ENCODE data around the gene AK5.
"Not testable (repeated sequence)": the region's sequence is repeated elsewhere in the genome, so short reads cannot be mapped to it uniquely, and the experiment has no call there.

The AK5 gene

DNA sequence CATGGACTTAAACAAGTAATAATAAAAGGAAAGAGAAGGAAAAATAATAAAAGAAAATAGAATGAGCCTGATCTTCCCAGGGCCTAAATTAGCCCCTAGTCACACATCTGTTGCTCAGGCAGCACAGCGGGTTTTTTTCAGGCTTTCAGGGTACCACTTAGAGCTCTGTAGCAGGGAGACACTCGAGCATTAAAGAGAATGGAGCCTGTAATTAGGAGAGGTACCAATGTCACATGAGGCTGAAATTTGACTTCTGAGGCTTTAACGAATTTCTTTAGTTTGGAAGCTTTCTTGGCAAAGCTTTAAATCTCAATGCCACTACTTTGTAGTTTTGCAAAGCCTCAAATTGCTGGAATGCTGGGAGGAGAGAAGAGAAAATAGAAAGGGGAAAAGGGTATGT is 116.3 kb downstream of the AK5 start:
- no peak for DNase-seq (ENCODE audit: low read depth in 2 of 2, low spot score in 1 of 2)

DNA sequence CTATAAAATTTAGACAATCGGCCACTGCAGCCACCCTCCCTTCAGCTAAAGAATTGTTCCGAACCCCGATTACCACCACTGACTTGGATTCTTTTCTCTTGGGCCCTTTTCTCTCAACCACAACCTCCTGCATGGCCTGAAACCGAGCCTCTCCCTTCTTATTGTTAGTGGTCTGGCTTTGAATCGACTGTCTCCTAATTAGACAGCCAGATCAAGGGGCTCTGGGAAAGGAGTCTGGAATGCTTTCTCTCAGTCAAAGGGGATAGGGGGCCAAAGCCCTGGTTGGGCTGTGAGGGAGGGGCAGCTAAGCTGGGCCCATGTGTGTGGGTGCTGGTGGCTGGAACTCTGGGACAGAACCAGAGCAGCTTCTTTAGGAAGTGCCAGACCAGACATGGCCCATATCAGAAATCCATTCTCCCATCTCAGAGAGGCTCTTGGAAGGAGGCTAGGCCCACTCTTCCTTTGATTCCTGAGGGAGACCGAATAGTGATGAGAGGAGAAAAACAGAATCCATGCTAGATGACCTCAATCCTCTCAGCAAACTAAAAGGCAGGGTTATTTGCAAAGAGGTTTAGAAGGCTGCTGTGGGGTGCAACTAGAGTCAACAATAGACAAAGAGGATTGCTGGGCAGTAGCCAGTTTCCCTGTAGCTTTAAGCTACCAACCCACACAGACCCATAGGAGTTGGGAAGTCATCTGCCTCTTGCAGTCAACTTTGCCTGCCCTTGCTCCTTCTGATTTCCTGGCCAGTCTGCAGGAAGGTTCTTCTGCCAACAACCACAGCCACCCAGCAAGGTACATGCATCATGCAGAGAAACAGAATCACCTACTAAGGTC is 117.6 kb downstream of the AK5 start:
- DNase-seq (ENCODE audit: low read depth in 2 of 2, low spot score in 1 of 2) = no peak

DNA sequence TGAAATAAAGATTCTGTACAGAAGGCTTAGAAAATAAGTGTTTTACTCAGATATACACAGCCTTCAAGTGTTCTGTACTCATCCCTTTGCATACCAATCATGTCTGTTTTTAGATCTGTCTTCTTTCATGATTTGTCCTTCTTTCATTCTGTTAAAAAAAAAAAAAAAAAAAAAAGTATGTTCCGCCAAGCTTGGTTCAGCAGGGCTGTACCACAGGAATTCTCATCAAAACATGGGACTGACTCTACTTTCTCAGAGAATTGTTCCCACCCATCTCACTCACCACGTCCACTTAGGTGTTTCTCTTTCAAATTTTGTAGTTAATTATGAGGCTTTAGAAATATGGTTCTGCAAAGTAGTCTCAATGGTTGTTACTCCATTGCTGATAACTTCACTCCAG is 119.0 kb downstream of the AK5 start:
- no peak for DNase-seq (ENCODE audit: low read depth in 2 of 2, low spot score in 1 of 2)

DNA sequence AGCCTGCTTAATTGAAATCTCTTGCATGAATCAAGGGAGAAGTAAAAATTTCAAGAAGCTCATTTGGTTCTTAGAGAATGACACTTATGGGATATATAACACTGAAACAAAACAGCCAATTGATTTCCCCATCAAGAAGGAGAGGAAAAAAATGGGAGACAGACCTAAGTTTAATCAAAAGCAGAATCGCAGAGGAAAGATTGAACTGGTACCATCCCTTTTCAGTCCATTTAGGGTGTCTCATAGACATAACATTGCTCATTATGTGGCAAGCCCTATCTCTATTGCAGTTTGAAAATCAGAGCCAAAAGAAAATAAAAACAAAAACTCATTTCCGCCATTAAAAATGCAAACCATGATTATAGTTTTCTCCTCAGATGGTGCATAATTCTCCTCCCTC is 119.6 kb downstream of the AK5 start:
- DNase-seq (ENCODE audit: low read depth in 2 of 2, low spot score in 1 of 2) = no peak

DNA sequence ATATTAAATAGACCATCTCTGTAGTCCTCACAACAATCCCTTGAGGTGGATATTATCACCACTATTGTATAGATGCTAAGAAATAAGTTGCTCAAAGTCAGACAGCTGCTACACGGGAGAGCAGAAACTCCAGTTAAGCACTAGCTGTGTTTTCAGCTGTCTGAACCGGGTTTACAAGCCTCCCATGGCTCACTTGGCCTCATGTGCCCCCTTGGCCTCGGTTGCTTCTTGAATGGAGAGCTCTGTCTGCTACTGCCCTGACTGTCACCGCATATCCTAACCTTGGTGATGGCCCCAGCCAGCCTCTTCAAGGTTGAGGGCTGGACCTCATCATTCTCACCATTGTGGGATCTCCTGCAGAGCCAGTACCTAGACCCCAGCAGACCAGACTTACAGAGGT is 123.4 kb downstream of the AK5 start:
- no peak for DNase-seq (ENCODE audit: low read depth in 2 of 2, low spot score in 1 of 2)

DNA sequence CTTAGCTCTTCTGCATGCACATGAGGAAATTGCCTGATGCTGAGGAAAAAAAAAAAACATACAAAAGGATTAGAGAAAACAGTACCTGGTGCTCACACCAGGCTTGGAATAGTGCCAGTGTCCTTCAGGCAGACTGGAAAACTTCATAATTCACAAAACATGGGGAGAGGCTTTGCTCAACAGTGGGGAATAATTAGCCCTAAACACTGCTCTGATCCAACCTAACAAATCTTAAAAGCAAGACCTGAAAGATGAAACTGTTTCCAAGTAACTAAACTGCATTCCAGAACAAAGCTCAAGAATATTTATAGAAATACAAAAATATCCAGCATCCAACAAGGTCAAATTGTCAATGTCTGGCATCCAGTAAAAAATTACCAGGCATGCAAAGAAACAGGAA is 124.8 kb downstream of the AK5 start:
- DNase-seq (ENCODE audit: low read depth in 2 of 2, low spot score in 1 of 2) = no peak

DNA sequence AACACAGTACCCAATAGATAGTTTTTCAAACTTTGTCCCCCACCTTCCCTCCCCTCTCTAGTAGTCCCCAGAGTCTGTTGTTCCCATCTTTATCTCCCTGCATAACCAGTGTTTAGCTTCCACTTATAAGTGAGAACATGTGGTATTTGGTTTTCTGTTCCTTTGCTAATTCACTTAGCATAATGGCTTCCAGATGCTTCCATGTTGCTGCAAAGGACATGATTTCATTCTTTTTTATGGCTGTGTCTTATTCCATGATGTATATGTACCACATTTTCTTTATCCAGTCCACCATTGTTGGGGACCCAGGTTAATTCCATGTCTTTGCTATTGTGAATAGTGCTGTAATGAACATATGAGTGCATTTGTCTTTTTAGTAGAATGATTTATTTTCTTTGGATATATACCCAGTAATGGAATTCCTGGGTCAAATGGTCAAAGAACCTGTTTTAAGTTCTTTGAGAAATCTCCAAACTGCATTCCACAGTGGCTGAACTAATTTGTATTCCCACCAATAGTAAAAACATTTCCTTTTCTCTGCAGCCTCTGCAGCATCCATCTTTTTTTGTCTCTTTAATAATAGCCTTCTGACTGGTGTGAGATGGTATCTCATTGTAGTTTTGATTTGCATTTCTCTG is 126.0 kb downstream of the AK5 start:
- no peak for DNase-seq (ENCODE audit: low read depth in 2 of 2, low spot score in 1 of 2)

DNA sequence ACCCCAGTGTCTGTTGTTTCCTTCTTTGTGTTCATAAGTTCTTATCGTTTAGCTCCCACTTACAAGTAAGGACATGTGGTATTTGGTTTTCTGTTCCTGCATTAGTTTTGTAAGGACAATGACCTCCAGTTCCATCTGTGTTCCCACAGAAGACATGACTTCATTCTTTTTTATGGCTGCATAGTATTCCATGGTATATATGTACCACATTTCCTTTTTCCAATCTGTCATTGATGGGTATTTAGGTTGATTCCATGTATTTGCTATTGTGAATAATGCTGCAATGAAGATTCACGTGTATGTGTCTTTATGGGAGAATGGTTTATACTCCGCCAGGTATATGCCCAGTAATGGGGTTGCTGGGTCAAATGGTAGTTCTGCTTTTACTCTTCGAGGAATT is 127.1 kb downstream of the AK5 start:
- DNase-seq (ENCODE audit: low read depth in 2 of 2, low spot score in 1 of 2) = not testable (repeated sequence)

DNA sequence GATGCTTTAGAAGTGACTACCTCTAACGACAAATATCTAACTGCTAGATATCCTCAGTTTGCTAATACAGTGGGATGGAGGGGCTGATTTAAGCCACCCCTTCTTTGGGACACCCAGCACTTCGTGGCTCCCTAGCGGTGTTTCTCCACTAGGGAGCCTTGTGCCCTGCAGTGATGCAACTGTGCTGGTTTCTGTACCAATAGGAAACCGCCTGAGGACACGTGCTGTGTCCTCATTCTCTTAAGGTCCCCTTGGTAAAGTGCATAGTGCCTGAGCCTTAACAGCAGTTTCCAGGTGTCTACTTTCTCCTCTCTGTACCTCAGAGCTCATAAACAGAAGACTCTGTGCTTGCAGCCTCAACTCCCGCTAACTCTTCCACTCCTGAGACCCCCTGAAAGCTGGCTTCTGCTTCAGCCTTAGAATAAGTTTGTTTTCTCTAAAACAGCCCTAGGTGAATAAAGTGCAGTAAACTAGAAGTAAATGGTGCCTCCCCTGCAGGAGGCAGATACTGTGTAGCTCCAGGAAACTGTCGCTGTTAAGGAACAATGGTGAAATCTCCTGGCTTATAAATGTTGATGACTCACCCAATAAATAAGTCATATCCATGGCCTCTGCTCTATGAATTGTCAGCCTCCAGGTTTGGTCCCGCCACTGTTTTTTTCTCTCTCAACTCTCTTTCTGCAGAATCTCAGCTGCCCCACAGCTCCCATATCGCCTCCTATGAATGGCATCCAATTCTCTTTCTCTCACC is 130.4 kb downstream of the AK5 start:
- no peak for DNase-seq (ENCODE audit: low read depth in 2 of 2, low spot score in 1 of 2)

DNA sequence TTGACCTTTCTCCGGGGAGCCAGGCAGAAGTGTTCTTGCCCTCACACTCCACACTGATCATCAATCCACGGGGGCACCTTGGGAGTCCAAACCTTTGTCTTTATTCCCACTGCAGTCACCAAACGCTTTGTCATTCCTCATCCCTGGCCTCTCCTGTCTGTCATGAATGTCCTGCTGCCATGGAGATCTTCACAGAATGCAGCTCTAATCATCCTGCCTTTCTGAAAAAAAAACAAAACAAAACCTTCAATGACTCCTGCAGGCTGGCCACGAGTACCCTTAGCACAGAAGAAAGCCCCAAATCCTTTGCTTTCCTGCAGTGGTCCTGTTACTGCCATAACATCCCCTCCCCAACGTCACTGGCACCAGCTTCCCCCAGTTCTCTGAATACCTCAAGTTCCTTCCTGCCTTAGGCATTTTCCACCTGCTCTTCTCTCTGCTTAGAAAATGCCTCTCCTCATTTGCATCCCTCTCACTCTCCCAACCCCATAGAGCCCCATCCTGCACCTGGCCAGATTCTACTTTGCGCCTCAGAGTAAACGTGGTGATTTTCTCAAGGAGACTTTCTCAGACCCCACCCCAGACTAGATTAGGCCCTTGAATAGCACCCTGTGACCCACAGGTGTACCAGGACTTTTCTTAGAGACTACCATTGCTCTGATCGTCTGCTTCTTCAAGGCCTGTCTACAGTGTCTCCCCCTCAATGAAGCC is 131.2 kb downstream of the AK5 start:
- DNase-seq (ENCODE audit: low read depth in 2 of 2, low spot score in 1 of 2) = no peak

DNA sequence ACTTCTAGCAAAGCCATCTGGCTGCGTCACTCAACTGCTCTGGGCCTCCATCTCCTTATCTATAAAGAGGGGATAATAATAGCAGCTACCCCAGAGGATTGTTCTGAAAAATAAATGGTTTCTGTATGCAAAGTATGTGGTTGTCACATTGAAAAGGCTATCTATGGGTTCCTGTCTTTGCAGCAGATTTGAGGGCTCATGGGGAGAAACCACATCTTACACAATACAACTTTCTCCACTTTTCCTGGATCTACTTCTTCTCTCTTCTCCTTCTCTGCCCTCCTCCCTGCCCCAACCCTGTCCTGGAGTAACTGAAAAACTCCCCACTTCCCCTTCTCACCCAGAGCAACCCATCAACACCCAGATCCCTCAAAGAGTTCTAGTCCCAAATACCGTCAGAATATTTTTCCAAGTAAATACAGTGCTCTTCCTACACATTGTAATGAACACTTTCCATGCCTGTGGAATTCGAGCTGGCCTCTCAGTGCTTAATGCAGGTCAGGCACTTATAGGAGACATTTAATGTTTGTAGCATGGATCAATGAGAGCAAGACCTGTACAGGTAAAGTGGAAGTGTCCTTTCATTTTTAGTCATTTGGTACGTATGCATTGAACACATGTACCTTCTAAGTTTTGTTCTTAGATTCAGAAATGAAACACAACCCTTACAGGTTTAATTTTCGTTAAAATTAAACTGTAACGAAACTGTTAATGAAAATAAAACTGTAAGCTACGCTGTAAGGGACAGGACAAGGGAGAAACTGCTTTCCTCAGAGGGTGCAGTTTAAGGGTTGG is 131.9 kb downstream of the AK5 start:
- no peak for DNase-seq (ENCODE audit: low read depth in 2 of 2, low spot score in 1 of 2)

DNA sequence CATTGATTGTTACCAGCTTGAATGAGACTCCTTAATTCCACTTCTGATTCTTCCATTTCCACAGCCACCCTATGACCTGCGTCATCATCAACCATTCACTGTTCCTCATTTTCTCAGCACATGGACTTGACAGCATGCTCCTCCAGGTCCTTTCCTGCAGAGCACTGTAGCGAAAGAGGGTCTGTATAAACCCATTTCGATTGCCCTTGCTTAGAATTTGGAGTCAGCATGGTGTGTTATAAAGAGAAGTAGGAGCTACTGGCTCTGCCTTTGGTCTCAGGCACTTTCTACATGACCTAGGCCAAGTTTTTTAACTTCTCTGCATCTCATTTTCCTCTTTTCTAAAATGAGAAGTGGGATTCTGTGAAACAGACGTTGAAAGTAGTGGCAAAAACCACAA is 133.8 kb downstream of the AK5 start:
- no peak for DNase-seq (ENCODE audit: low read depth in 2 of 2, low spot score in 1 of 2)

DNA sequence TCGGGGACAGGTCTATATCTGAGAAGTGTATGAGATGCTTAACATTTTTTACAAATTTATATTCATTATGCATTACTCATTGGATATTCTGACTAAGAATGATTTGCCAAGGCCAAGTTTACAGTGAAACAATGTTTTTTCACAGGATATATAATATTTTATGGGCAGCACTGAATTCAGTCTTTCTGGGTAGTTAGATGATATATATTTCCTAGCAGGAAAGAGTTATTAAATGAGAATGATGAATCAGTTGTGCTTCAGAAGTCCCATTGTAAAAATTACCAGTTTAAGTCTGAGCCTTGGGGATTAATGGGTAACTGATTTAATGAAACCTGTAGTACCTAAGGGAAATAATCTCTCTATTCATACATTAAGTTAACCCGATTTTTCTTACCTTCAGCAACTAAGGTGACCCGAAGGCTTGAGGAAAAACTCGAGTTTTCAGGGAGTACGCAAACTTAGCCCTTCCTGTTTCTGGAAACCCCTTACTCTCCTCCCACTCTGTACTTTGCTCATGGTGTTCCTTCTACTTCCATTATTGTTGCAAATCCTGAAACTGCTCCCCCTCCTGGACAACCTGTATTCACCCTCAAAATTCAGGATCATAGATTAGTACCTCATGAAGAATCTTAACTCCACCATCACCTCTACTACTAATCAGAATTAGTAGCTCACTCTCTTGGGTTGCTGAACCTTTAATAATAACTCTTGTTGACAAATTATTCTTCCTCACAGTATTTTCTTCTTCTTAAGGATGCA is 135.1 kb downstream of the AK5 start:
- no peak for DNase-seq (ENCODE audit: low read depth in 2 of 2, low spot score in 1 of 2)

DNA sequence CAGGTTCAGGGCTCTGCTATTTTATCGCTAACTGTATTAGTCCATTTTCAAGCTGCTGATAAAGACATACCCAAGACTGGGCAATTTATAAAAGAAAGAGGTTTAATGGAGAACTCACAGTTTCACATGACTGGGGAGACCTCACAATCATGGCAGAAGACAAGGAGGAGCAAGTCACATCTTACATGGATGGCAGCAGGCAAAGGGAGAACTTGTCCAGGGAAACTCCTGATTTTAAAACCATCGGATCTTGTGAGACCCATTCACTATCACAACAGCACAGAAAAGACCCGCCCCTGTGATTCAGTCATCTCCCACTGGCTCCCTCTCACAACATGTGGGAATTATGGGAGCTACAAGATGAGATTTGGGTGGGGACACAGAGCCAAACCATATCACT is 136.2 kb downstream of the AK5 start:
- not testable (repeated sequence) for DNase-seq (ENCODE audit: low read depth in 2 of 2, low spot score in 1 of 2)

DNA sequence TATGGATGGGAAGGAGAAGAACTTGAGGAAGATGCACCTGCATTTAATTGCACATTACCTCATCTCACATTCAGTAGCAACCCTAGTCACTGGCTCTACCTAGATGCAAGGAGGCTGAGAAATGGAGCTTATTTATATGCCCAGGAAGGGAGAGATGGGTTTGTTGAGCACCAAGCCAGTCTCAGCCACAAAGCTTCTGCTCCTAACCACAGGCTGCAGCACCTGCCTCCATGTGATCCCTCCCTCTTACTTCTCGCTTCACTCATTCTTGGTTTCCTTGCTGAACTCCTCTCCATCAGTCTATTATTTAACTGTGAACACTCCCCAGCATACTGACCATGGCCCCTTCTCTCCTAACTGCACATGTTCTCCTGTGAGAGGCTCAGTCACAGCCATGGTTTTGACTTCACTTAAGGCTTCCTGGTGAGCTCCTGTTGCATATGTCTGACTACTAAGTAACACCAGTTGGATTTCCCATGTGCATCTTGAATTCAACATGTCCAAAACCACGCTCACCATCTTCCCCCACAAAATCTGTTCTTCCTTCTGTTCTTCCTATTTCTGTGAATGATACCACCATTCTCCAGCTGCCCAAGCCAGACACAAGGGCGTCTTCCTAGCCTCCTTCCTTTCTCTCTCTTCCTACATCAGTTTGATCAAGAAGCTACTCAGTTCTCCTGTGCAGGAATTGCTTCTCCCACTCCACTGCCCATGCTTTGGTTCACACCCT is 139.8 kb downstream of the AK5 start:
- DNase-seq (ENCODE audit: low read depth in 2 of 2, low spot score in 1 of 2) = no peak

DNA sequence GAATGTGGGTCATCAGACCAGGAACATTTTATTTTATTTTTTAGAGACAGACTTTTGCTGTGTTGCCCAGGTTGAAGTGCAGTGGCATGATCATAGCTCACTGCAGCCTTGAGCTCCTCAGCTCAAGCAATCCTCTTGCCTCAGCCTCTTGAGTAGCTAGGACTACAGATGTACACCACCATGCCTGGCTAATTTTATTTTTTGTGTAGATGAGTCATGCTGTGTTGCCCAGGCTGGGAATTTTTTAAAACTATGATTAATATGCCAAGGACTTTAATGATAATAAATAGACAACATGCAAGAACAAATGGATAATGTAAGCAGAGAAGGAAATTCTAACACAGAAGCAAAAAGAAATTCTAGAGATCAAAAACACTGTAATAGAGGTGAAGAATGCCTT is 142.4 kb downstream of the AK5 start:
- DNase-seq (ENCODE audit: low read depth in 2 of 2, low spot score in 1 of 2) = no peak

DNA sequence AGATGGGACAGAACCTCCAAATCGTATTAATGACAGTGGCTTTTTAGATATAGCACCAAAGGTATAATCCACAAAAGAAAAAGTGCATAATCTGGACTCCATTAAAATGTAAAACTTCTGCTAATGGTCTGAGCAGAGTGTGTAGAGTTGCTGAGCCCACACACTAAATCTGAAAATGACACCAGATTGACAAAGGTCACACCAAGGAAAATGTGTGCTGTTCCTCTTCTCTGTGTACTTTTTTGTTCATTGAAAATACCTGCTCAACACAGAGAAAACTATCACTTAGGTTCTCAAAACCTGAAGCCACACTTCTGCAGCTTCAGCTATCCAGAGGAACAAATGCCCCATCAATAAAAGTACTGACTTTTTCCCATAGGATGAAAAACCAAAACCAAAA is 146.2 kb downstream of the AK5 start:
- DNase-seq (ENCODE audit: low read depth in 2 of 2, low spot score in 1 of 2) = no peak

DNA sequence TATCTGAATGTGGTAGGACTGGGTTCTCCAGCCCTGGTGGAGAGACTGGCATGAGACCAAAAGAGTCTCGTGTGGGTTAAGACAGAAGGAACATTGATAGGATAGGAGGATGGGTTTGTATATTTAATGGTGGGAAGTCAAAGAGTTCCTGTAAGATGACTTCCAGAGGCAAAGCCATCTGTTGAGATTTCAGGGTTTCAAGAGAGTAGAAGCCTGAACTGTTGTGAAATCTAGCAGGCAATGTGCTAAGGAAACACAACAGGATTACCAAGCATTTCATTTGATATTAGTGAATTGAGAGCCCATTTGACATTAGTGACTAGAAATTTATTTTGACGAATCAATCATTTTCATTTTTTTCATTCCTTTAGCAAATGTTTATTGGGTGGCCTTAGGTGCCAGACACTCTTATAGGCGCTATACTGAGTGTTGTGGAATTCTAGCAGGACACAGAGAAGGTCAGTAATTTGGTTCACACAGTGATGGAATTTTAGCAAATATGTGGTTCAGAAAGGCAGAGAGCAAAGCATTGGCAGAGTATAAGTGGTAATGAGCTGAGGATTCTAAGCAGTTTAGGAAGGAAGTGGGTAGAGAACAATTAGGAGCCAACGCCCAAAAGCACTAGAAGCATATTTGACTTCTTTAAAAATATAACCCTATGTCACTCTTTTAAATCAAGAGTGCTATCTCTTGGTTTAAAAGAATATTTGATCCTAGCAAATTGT is 149.3 kb downstream of the AK5 start:
- DNase-seq (ENCODE audit: low read depth in 2 of 2, low spot score in 1 of 2) = no peak

DNA sequence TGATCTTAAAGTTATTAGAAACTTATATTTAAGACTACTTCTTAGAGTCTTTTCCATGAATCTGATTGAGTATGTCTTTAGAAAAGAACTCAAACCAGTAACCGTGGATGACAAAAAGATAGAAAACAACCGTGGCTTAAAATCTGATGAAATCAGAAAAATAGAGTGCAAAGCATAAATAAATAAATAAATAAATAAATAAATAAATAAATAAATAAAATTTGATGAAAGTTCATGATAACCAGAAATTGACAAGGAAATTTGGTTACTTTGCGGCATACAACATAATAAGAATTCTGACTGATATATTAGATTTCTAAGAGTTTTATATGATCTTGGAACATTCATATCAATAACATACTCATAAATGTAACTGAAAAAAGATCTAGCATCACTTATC is 152.1 kb downstream of the AK5 start:
- no peak for DNase-seq (ENCODE audit: low read depth in 2 of 2, low spot score in 1 of 2)
